H9 (cell line): ENCODE results near the gene RIMBP2. TPM values are rescaled to one million over a fixed set of nuclear protein-coding genes. Genes with fewer than 3 reads are reported as not detected.
"Not testable (repeated sequence)": the region's sequence is repeated elsewhere in the genome, so short reads cannot be mapped to it uniquely, and the experiment has no call there.

Source experiments
- DNase-seq: peaks from one replicate; pipeline ENCODE4 v3.0.0-alpha.2; 2017
- H2AFZ ChIP-seq: one replicate; pipeline ENCODE4 v1.6.1; 2013; ENCODE audit warnings: mild to moderate bottlenecking, low read length, control low read depth, moderate library complexity
- H2AK5ac ChIP-seq: 2 replicates; pipeline ENCODE4 v1.6.1; 2013; ENCODE audit warnings: low read length, control low read depth, mixed read lengths; ENCODE audit not compliant: insufficient read length
- H2BK120ac ChIP-seq: one replicate; pipeline ENCODE4 v1.6.1; 2013; ENCODE audit warnings: low read depth, mild to moderate bottlenecking, low read length, control low read depth, inconsistent platforms; ENCODE audit not compliant: poor library complexity, severe bottlenecking
- H2BK12ac ChIP-seq: 2 replicates; pipeline ENCODE4 v1.6.1; 2013; ENCODE audit warnings: low read length, control low read depth, mixed read lengths, low read depth; ENCODE audit not compliant: insufficient read length
- H2BK15ac ChIP-seq: 2 replicates; pipeline ENCODE4 v1.6.1; 2013; ENCODE audit warnings: low read depth, low read length, control low read depth
- H2BK20ac ChIP-seq: one replicate; pipeline ENCODE4 v1.6.1; 2013; ENCODE audit warnings: low read depth, mild to moderate bottlenecking, low read length, control low read depth, inconsistent platforms; ENCODE audit not compliant: poor library complexity, severe bottlenecking
- H2BK5ac ChIP-seq: 2 replicates; pipeline ENCODE4 v1.6.1; 2013; ENCODE audit warnings: low read length, control low read depth, mixed read lengths; ENCODE audit not compliant: insufficient read length
- H3K14ac ChIP-seq: 2 replicates; pipeline ENCODE4 v1.6.1; 2013; ENCODE audit warnings: low read length, control low read depth; ENCODE audit not compliant: insufficient read depth
- H3K18ac ChIP-seq: 2 replicates; pipeline ENCODE4 v1.6.1; 2013; ENCODE audit warnings: low read depth, mild to moderate bottlenecking, mixed read lengths, low read length, control low read depth; ENCODE audit not compliant: insufficient read length
- H3K23ac ChIP-seq: 2 replicates; pipeline ENCODE4 v1.6.1; 2013; ENCODE audit warnings: low read length, control low read depth, mixed read lengths, low read depth; ENCODE audit not compliant: insufficient read length
- H3K23me2 ChIP-seq: 2 replicates; pipeline ENCODE4 v1.6.1; 2013; ENCODE audit warnings: low read depth, mild to moderate bottlenecking, mixed read lengths, low read length, control low read depth; ENCODE audit not compliant: insufficient read length, poor library complexity, severe bottlenecking
- H3K27ac ChIP-seq: 2 replicates; pipeline ENCODE4 v1.5.1; 2013; ENCODE audit warnings: low read length, control low read depth, mixed read lengths, low read depth; ENCODE audit not compliant: insufficient read length
- H3K27me3 ChIP-seq: 2 replicates; pipeline ENCODE4 v1.6.1; 2013; ENCODE audit warnings: low read length, control low read depth, inconsistent platforms; ENCODE audit not compliant: insufficient read depth
- H3K4ac ChIP-seq: 2 replicates; pipeline ENCODE4 v1.6.1; 2013; ENCODE audit warnings: low read depth, mild to moderate bottlenecking, control low read depth, inconsistent platforms, low read length, moderate library complexity
- H3K4me1 ChIP-seq: 2 replicates; pipeline ENCODE4 v1.6.1; 2013; ENCODE audit warnings: low read length, control low read depth, inconsistent platforms; ENCODE audit not compliant: insufficient read depth
- H3K4me2 ChIP-seq: 2 replicates; pipeline ENCODE4 v1.6.1; 2013; ENCODE audit warnings: low read length, control low read depth, mixed read lengths; ENCODE audit not compliant: insufficient read length, insufficient read depth
- H3K56ac ChIP-seq: 2 replicates; pipeline ENCODE4 v1.6.1; 2013; ENCODE audit warnings: low read depth, mild to moderate bottlenecking, mixed read lengths, low read length, control low read depth; ENCODE audit not compliant: insufficient read length
- H3K79me1 ChIP-seq: 2 replicates; pipeline ENCODE4 v1.6.1; 2013; ENCODE audit warnings: low read depth, mild to moderate bottlenecking, moderate library complexity, low read length, control low read depth, inconsistent platforms; ENCODE audit not compliant: insufficient read depth, poor library complexity, severe bottlenecking
- H3K79me2 ChIP-seq: 2 replicates; pipeline ENCODE4 v1.6.1; 2013; ENCODE audit warnings: low read length, control low read depth, inconsistent platforms; ENCODE audit not compliant: insufficient read depth
- H3K9ac ChIP-seq: 2 replicates; pipeline ENCODE4 v1.6.1; 2013; ENCODE audit warnings: low read length, control low read depth, mixed read lengths; ENCODE audit not compliant: insufficient read length; ENCODE audit errors: extremely low read depth
- H3K9me3 ChIP-seq: one replicate; pipeline ENCODE4 v1.6.1; 2013; ENCODE audit warnings: low read depth, low read length, inconsistent platforms; ENCODE audit not compliant: control insufficient read depth
- H3T11ph ChIP-seq: one replicate; pipeline ENCODE4 v1.6.1; 2013; ENCODE audit warnings: mild to moderate bottlenecking, low read length, control low read depth, inconsistent platforms
- H4K20me1 ChIP-seq: one replicate; pipeline ENCODE4 v1.6.1; 2013; ENCODE audit not compliant: control insufficient read depth, insufficient read length, insufficient read depth
- H4K5ac ChIP-seq: 2 replicates; pipeline ENCODE4 v1.6.1; 2013; ENCODE audit warnings: low read depth, mild to moderate bottlenecking, mixed read lengths, low read length, control low read depth; ENCODE audit not compliant: insufficient read length
- H4K8ac ChIP-seq: replicated peaks from 2 replicates; pipeline ENCODE4 v1.6.1; 2013; ENCODE audit warnings: low read length, control low read depth, mixed read lengths, low read depth; ENCODE audit not compliant: insufficient read length
- H4K91ac ChIP-seq: 2 replicates; pipeline ENCODE4 v1.6.1; 2013; ENCODE audit warnings: low read depth, mild to moderate bottlenecking, moderate library complexity, mixed read lengths, low read length, control low read depth; ENCODE audit not compliant: insufficient read length
- H3K27ac Mint-ChIP-seq, 3 experiments: 2 replicates in 2 of 3; 3 replicates in 1 of 3; pipeline ENCODE4 v1.8.0; 2020 to 2021; ENCODE audit warnings: mixed read lengths in 3 of 3, mild to moderate bottlenecking in 1 of 3, moderate library complexity in 1 of 3
- H3K27me3 Mint-ChIP-seq: 2 replicates; pipeline ENCODE4 v1.8.0; 2021; ENCODE audit warnings: low read depth, mild to moderate bottlenecking, moderate library complexity, mixed read lengths
- H3K36me3 Mint-ChIP-seq, 3 experiments: 2 replicates in 2 of 3; 3 replicates in 1 of 3; pipeline ENCODE4 v1.8.0; 2020 to 2021; ENCODE audit warnings: low read depth in 3 of 3, mixed read lengths in 3 of 3; ENCODE audit not compliant: insufficient read depth in 1 of 3
- H3K4me1 Mint-ChIP-seq, 2 experiments: 2 replicates each; pipeline ENCODE4 v1.8.0; 2020; ENCODE audit warnings: mixed read lengths in 2 of 2
- H3K4me3 Mint-ChIP-seq, 2 experiments: 2 replicates in 1 of 2; 3 replicates in 1 of 2; pipeline ENCODE4 v1.8.0; 2020 to 2021; ENCODE audit warnings: mild to moderate bottlenecking in 2 of 2, mixed read lengths in 2 of 2, moderate library complexity in 1 of 2
- H3K9me3 Mint-ChIP-seq, 2 experiments: 2 replicates in 1 of 2; 3 replicates in 1 of 2; pipeline ENCODE4 v1.8.0; 2020; ENCODE audit warnings: mild to moderate bottlenecking in 2 of 2, mixed read lengths in 2 of 2, moderate library complexity in 1 of 2
- CTCF ChIP-seq: fragments of 200-600 bp; sonication (generic); conservative IDR thresholded peaks from 3 replicates; pipeline ENCODE4 v1.8.0; 2021; ENCODE audit warnings: antibody characterized with exemption, mild to moderate bottlenecking
- WGBS: extraction: QIAGEN DNeasy Blood & Tissue Kit; methylation state at CpG from one replicate; pipeline ENCODE4 v1.1.7; 2013; ENCODE audit warnings: missing lambda C conversion rate, low lambda C conversion rate, mixed read lengths; ENCODE audit not compliant: insufficient read length; ENCODE audit errors: extremely low coverage; 5-methylcytosine and 5-hydroxymethylcytosine counted together
- total RNA-seq: library from RNA; stranded (reverse); gene quantifications from 2 replicates; pipeline ENCODE4 v1.2.1, GENCODE V29; 2021

Gene RIMBP2
- total RNA-seq, 1 experiment from 2014 or later, result 0.70 TPM

GRCh38 chr12:130752692-130753230, 36.7 kb upstream of the RIMBP2 start:
- Histone ChIP-seq H3K18ac (no peak overlapping the region), H2AK5ac (no peak overlapping the region), H3K56ac (no peak overlapping the region), H3K23ac (no peak overlapping the region), H2BK20ac (no peak overlapping the region), H3K79me1 (no peaks in the 10 kb centered on the region), H3K23me2 (no peaks in the 10 kb centered on the region), H3K27ac (no peak overlapping the region), H3K79me2 (no peaks in the 10 kb centered on the region), H3K27me3 (no peaks in the 10 kb centered on the region), H2BK5ac (no peak overlapping the region), H4K20me1 (no peaks in the 10 kb centered on the region), H4K91ac (no peak overlapping the region), H2BK15ac (no peak overlapping the region), H4K8ac (no peak overlapping the region), H3K4me2 (no peak overlapping the region), H3K14ac (no peak overlapping the region), H2BK12ac (no peak overlapping the region), H3K9ac (no peak overlapping the region), H3K4me1 (0 out of 2 replicates have a peak, but pooled peaks cover 2% of the 10 kb centered on the region), H3K9me3 (no peaks in the 10 kb centered on the region), H2AFZ (no peak overlapping the region), H4K5ac (no peak overlapping the region), H3T11ph (no peak overlapping the region), H2BK120ac (no peak overlapping the region), H3K4ac (no peak overlapping the region)
- peak; percentile 70 for DNase-seq
- H3K27me3 Mint-ChIP-seq, result peaks cover 13% of the 10 kb centered on the region
- H3K4me3 Mint-ChIP-seq, result no peak overlapping the region
- no peaks in the 10 kb centered on the region for H3K9me3 Mint-ChIP-seq
- H3K36me3 Mint-ChIP-seq, result no peaks in the 10 kb centered on the region
- TF ChIP-seq CTCF, result peak; percentile 62
- no peak overlapping the region for H3K27ac Mint-ChIP-seq
- H3K4me1 Mint-ChIP-seq, result peaks cover 0 to 2% of the 10 kb centered on the region in 2 experiments; a peak in 1 of 4 replicates
- no CpG with 5 or more reads among the region's 20 CpGs for WGBS

- not testable (repeated sequence) for H3K27ac ChIP-seq, H3K4ac ChIP-seq, H3K79me2 ChIP-seq, H3K23ac ChIP-seq, H4K91ac ChIP-seq, H3K36me3 Mint-ChIP-seq, H2AK5ac ChIP-seq, H3K4me3 Mint-ChIP-seq, H3K18ac ChIP-seq, H3K9ac ChIP-seq, H3K27me3 ChIP-seq, H4K8ac ChIP-seq, H3K4me1 ChIP-seq, H3K4me2 ChIP-seq, H3K4me1 Mint-ChIP-seq, H3T11ph ChIP-seq, H3K79me1 ChIP-seq, H3K27ac Mint-ChIP-seq, H2BK5ac ChIP-seq, H3K9me3 Mint-ChIP-seq, H2BK120ac ChIP-seq, H2AFZ ChIP-seq, H4K20me1 ChIP-seq, H2BK15ac ChIP-seq, H2BK12ac ChIP-seq, DNase-seq, H3K9me3 ChIP-seq, H4K5ac ChIP-seq, H3K23me2 ChIP-seq, H3K56ac ChIP-seq, H2BK20ac ChIP-seq
- H3K14ac ChIP-seq, result peak overlapping the region; percentile 66
- WGBS, result no CpG with 5 or more reads among the region's 11 CpGs
- H3K27me3 Mint-ChIP-seq, result peaks cover 13% of the 10 kb centered on the region
Measured at GRCh38 chr12:130752037-130752436, 35.9 kb upstream of the RIMBP2 start.
